Measurements from ENCODE around the gene CKAP4. TPM values are rescaled to one million over a fixed set of nuclear protein-coding genes. Genes with fewer than 3 reads are reported as not detected.

CKAP4 gene
- total and polyA plus RNA-seq, 2 experiments from 2014 or later = 32.3 to 58.8 TPM

- no peak for ATAC-seq
- H4K20me1 ChIP-seq (replicated peaks; ENCODE audit: insufficient read depth) = no peaks in the 10 kb centered on the region
- H3K79me2 ChIP-seq (replicated peaks; ENCODE audit: insufficient read depth) = no peaks in the 10 kb centered on the region
- Mint-ChIP-seq H3K4me3 (no peak overlapping the region), H3K27ac (no peak overlapping the region), H3K36me3 (ENCODE audit: low read depth) (no peaks in the 10 kb centered on the region), H3K27me3 (ENCODE audit: insufficient read depth, low read depth, poor library complexity) (peaks cover 6% of the 10 kb centered on the region), H3K9me3 (no peaks in the 10 kb centered on the region), H3K4me1 (peaks cover 6% of the 10 kb centered on the region; the same call in 2 of the 3 replicates)
- H3F3A ChIP-seq (replicated peaks; ENCODE audit: low read depth) = no peaks in the 10 kb centered on the region
- H3K36me3 ChIP-seq (ENCODE audit: insufficient read depth) = no peaks in the 10 kb centered on the region
- H3K4me1 ChIP-seq (ENCODE audit: insufficient read depth) = peaks cover 16% of the 10 kb centered on the region
- H3K27me3 ChIP-seq (ENCODE audit: insufficient read depth) = no peaks in the 10 kb centered on the region
- H2AFZ ChIP-seq = no peak overlapping the region
- no peak overlapping the region for H3K4me2 ChIP-seq
- no peak overlapping the region for H3K27ac ChIP-seq (ENCODE audit: low read depth)
- no peak overlapping the region for H3K4me3 ChIP-seq
- no peaks in the 10 kb centered on the region for H3K9me2 ChIP-seq (ENCODE audit: insufficient read depth)
- TF ChIP-seq EZH2phosphoT487 (IDR thresholded peaks at IDR 0.05; ENCODE audit: unreplicated experiment) (no peak), EZH2 (IDR thresholded peaks at IDR 0.05; ENCODE audit: low read depth, unreplicated experiment) (no peak), ZNF114 (CRISPR knock-in tag; IDR thresholded peaks at IDR 0.05) (no peak), REST (IDR thresholded peaks at IDR 0.05; ENCODE audit: unreplicated experiment) (no peak), ETS1 (IDR thresholded peaks at IDR 0.05) (no peak), ZNF462 (CRISPR knock-in tag; IDR thresholded peaks at IDR 0.05) (no peak), POLR2AphosphoS5 (IDR thresholded peaks at IDR 0.05; ENCODE audit: low read depth) (no peak), NANOG (IDR thresholded peaks at IDR 0.05; ENCODE audit: borderline replicate concordance) (no peak), CREB1 (CRISPR knock-in tag; IDR thresholded peaks at IDR 0.05; ENCODE audit: low read depth) (no peak), ZNF331 (CRISPR knock-in tag; IDR thresholded peaks at IDR 0.05; ENCODE audit: low read depth) (no peak), STAT1 (IDR thresholded peaks at IDR 0.05; ENCODE audit: unreplicated experiment) (no peak), CTCF (conservative IDR thresholded peaks at IDR 0.05; ENCODE audit: low read depth in 2 of 2) (no peak), JUNB (IDR thresholded peaks at IDR 0.05; ENCODE audit: unreplicated experiment) (no peak)
- DNase-seq (ENCODE audit: low spot score) = no peak
These were observed 8.7 kb upstream of the CKAP4 start for GRCh38 chr12:106256524-106256923.
